NCI-H526 treated with DMSO at 0.1 percent for 48 hours (cell line): Measurements from ENCODE around the gene NPTX1.

ENCODE experiments used
- DNase-seq: peaks from one replicate; lab custom pipeline; 2025; lab: John Stamatoyannopoulos, UW

Gene NPTX1

DNA sequence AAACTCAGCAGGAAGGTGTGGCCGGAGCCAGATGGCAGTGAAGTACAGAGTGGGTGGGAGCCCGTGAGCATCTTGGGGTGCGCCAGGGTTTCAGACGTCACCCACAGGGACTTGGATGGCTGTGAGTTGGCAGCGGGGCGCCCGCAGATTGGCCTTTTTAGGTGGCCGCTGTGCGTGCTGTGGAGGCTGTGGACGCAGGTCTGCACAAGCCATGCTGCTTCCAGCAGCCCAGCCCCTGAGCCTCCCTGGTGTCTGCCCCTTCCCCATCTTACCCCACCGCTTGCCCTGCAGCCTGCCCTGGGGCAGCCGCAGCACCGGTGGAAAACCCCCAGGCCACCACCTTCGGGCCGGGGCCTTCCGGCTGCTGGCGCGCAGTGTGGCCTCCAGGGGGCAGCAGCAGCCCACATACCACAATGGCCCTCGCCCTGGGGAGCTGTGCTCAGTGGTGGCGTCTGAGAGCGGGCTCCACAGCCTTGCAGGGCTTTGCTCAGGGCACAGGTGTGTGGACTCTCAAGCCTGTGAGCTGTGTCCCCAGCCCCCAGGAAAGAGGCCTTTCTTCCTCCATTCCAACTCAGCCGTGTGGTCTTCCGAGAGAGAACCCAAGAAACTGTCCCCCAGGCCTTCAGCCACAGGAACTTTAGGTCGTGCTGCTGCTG is 49.6 kb downstream of the NPTX1 start:
- peak; percentile 51 for DNase-seq

DNA sequence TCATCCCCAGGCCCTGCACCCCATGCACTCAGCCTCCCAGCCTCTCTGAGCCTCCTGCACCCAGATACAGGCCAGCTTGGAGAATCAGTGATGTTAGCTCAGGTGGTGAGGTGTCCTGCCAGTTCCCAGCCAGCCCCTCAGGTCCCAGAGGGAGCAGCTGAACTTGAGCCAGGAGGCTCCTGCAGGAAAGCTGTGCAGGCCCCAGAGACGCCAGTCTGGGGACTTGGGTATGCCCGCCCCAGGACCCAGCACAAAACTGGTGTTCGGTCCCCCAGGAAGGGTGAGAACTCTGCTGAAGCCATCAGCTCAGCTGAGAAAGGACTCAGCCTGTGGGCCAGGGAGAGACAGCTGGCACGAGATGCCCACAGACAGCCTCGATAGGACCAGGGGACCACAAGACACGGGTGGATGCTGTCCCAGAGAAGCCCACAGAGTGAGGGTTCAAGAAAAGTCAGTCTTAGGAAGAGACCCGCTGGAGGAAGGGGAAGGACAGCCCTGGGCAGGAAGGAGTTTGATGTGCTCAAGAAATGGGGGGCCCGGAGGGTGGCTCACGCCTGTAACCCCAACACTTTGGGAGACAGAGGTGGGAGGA is 50.5 kb downstream of the NPTX1 start:
- no peak for DNase-seq

DNA sequence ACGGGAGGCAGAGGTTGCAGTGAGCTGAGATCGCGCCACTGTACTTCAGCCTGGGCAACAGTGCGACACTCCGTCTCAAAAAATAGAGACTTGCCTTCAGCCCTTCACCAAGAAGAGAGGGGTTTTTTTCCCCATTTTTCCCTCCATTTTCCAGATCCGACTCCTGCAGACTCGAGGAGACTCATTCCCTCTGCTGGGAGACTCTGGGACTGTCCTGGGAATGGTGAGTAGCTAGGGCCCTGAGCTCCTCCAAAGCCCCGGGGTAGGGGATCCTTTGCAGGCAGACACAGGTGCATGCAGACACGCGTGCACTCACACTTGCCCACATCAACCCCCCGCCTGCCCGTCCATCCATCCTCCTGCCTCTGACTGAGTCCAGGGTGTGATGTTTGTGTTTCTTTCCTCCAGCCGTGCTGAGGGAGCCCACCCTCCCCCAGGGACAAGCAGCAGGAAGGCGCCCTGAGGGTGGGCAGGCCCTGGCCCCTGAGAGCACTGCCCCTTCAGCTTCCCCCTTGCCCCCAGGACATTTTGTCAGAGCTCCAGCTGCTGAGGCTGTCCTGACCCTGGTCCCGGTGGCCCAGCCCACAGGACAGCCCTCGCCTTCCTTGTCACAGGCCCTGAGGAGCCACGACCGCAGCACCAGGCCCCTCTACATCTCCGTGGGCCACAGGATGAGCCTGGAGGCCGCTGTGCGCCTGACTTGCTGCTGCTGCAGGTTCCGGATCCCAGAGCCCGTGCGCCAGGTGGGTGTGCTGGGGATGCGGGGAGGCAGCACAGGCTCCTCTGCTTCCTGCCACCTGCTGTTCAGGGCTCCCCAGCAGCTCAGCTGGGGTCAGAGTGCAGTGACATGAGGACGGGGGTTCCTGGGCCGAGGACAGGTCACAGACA is 51.3 kb downstream of the NPTX1 start:
- DNase-seq = no peak

DNA sequence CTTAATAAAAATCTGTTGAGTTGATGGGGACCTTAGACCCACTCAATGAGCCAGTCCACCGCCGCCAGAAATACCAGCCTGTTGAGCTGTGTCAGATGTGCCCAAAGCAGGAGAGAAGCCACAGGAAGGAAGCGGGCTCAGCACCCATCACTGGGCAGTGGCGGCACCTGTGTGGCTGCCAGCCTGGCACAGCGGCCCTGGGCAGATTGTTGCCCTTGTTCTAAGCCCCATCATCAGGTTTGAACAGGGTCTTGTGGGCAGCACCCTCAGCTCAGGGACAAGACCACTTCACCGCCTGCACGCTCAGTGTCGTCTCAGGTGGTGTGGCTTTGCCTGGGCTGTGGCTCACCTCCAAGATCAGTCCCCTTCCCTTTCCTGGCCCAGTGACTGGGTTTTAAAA is 52.1 kb downstream of the NPTX1 start:
- DNase-seq = no peak

DNA sequence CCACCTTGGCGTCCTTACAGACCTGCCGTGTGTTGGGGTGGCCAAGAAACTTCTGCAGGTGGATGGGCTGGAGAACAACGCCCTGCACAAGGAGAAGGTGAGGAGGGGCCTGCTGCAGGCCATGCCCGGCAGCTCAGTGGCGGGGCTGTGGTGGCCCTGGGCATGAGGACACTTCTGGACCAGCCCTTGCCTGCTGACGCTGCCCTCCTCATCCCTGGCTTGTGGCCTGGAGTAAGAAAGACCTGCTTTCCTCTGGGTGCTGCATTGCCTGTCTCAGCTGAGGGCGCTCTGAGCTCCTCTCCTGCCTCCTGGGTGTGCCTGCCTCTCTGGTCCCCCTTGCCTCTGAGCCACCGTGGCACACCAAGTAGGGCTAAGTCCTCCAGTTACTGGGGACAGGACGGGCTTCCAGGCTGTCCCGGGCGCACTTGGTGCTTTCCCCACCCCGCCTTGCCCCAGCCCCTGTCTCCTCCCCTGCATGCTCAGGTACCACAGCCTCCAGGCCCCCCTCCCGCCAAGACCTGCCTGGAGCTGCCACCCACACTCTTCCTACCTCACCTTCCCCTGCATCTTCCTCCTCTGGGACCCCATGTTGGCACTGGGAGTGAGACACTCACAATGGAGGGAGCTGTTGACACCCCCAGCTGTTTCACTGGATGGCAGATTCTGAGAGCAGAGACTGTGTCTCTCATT is 52.7 kb downstream of the NPTX1 start:
- no peak for DNase-seq

DNA sequence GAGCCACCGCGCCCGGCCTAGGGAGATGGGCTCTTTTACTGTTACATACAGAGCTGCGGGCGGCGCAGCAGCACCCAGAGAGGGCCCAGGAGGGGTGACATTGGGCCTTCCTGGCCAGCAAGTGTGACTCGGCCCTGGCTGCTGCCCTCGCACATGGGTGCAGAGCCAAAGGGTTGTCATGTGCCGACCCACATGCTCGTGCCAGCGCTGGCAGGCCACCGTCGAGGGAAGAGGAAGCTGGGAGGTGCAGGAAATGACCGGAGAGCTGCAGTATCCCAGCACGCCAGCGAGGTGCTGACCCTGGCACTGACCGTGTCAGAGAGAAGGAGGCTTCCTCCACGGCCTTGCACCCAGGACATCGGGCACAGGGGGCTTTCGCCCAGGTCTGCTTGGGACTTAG is 53.4 kb downstream of the NPTX1 start:
- no peak for DNase-seq

DNA sequence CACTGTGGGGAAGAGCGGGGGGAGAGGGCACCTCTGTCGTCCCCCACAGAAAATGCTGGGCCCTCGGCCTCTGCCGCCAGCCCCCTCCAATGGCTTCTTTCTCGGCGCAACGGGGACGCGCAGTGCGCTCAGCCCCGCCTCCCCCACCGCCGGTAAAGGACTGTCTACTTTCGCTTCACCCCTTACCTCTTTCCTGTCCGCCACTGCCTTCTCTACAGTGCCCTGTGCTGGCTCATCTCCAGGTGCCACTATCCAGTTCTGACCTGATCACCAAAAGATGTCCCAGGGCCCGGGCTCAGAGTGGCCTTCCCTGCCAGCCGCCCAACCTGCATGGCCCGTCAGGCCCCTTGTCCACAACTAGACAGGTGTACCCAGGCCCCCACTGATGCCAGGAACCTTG is 54.1 kb downstream of the NPTX1 start:
- no peak for DNase-seq

DNA sequence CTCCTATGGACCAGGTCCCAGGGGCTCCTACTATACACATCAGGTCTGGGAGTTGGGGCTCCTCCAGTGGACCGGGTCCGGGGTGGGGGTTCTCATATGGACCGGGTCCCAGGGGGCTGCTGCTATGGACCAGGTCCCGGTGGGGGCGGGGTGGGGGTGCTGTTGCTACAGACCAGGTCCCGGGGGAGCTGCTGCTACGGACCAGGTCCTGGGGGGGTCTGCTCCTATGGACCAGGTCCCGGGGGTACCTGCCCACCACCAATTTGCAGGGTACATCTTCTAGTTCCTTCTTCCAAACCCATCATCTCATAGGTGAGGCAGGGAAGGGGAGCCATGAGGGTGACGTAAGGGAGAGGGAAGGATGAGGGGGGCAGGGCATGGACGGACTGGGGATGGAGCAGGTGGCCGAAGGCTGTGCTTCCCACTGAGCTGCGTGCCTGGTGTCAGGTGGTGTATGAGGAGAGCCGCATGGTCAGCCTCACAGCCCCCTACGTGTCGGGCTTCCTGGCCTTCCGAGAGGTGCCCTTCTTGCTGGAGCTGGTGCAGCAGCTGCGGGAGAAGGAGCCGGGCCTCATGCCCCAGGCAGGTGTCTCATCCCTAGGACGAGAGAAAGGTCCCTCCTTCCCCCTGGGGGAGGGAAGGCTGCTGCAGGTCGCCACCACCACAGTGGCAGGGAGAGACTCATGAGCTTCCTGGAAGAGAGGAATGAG is 54.9 kb downstream of the NPTX1 start:
- no peak for DNase-seq

DNA sequence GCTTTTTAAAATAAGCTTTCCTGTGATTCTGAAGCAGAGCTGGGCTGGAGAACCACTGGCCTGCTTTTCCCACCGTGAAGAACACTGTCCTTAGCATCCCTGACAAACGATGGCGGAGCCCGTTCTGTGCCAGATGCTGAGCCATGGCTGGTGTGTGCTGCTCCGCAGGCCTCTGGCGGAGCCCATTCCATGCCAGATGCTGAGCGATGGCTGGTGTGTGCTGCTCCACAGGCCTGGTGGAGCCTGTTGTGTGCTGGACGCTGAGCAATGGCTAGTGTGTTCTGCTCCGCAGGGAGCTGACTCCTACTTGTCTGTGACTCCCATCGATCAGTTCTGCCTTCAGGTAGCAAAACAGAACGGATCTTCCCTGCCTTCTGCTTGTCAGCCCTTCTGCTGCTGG is 57.2 kb downstream of the NPTX1 start:
- no peak for DNase-seq

DNA sequence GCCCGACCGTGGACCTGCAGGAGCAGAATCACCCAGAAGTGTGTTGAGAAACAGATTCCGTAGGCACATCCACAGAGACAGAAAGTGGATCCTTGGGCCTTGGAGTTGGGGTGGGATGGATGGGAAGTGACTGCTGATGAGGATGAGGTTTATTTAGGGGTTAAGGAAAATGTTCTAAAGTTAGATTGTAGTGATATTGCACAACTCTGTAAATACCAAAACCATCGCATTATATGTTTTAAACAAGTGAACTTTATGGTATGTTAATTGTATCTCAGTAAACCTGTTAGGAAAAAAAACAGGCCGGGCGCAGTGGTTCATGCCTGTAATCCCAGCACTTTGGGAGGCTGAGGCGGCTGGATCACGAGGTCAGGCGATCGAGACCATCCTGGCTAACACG is 57.8 kb downstream of the NPTX1 start:
- DNase-seq = no peak
